Effector memory CD4-positive, alpha-beta T cell (primary cell): ENCODE results near the gene SUMF1.

ENCODE experiments used
- DNase-seq, 3 donors: peaks; one replicate each; pipeline ENCODE4 v3.0.0-alpha.2; 2020
- H3K27ac ChIP-seq: 2 replicates; pipeline ENCODE4 v1.7.0; 2013; ENCODE audit warnings: mild to moderate bottlenecking, low read length, moderate library complexity; ENCODE audit not compliant: insufficient read depth, poor library complexity, severe bottlenecking
- H3K27me3 ChIP-seq: replicated peaks from 2 replicates; pipeline ENCODE4 v1.7.0; 2013; ENCODE audit warnings: mild to moderate bottlenecking, low read length; ENCODE audit not compliant: insufficient read depth, control insufficient read depth, poor library complexity, severe bottlenecking
- H3K36me3 ChIP-seq: 2 replicates; pipeline ENCODE4 v1.7.0; 2013; ENCODE audit warnings: mild to moderate bottlenecking, low read length, moderate library complexity; ENCODE audit not compliant: control insufficient read depth, insufficient read depth
- H3K4me1 ChIP-seq: 2 replicates; pipeline ENCODE4 v1.7.0; 2013; ENCODE audit warnings: low read length, mild to moderate bottlenecking; ENCODE audit not compliant: control insufficient read depth, insufficient read depth, poor library complexity, severe bottlenecking
- H3K4me3 ChIP-seq: 2 replicates; pipeline ENCODE4 v1.7.0; 2013; ENCODE audit warnings: low read length, low read depth, mild to moderate bottlenecking; ENCODE audit not compliant: insufficient read depth, poor library complexity, severe bottlenecking
- H3K9me3 ChIP-seq: 2 replicates; pipeline ENCODE4 v1.7.0; 2013; ENCODE audit warnings: mild to moderate bottlenecking, low read length, moderate library complexity; ENCODE audit not compliant: control insufficient read depth

Gene SUMF1

GRCh38 chr3:4497843-4498324 lies 30.8 kb upstream of the SUMF1 start:
- Histone ChIP-seq H3K27ac (no peak overlapping the region), H3K36me3 (peaks cover 17% of the 10 kb centered on the region), H3K4me1 (peaks cover 13% of the 10 kb centered on the region), H3K27me3 (no peaks in the 10 kb centered on the region), H3K9me3 (no peaks in the 10 kb centered on the region), H3K4me3 (no peak overlapping the region)
- DNase-seq: no peak

- no peak overlapping the region for H3K4me3 ChIP-seq
- H3K4me1 ChIP-seq: peaks cover 13% of the 10 kb centered on the region
- no peaks in the 10 kb centered on the region for H3K27me3 ChIP-seq
- no peak for DNase-seq
- H3K9me3 ChIP-seq: no peaks in the 10 kb centered on the region
- no peak overlapping the region for H3K27ac ChIP-seq
- H3K36me3 ChIP-seq: peaks cover 17% of the 10 kb centered on the region
Measured at GRCh38 chr3:4497005-4497692, 30.1 kb upstream of the SUMF1 start.

- Histone ChIP-seq H3K4me1 (peaks cover 16% of the 10 kb centered on the region), H3K27me3 (no peaks in the 10 kb centered on the region), H3K4me3 (no peak overlapping the region), H3K27ac (no peak overlapping the region), H3K36me3 (peaks cover 14% of the 10 kb centered on the region), H3K9me3 (no peaks in the 10 kb centered on the region)
- no peak for DNase-seq
Measured at GRCh38 chr3:4496087-4496452, 29.0 kb upstream of the SUMF1 start.

- no peaks in the 10 kb centered on the region for H3K9me3 ChIP-seq
- H3K27me3 ChIP-seq: no peaks in the 10 kb centered on the region
- H3K27ac ChIP-seq: no peak overlapping the region
- no peak overlapping the region for H3K4me3 ChIP-seq
- peaks cover 12% of the 10 kb centered on the region for H3K36me3 ChIP-seq
- H3K4me1 ChIP-seq: peaks cover 16% of the 10 kb centered on the region
- no peak for DNase-seq
Measured at GRCh38 chr3:4495294-4496086, 28.4 kb upstream of the SUMF1 start.

- DNase-seq: no peak
- no peak overlapping the region for H3K27ac ChIP-seq
- H3K4me3 ChIP-seq: peak overlapping the region; percentile 92
Measured at GRCh38 chr3:4494895-4495264, 27.8 kb upstream of the SUMF1 start.

GRCh38 chr3:4493941-4494894 lies 27.1 kb upstream of the SUMF1 start:
- peak overlapping the region; percentile 87 for H3K27ac ChIP-seq
- H3K36me3 ChIP-seq: peaks cover 7% of the 10 kb centered on the region

More at GRCh38 chr3:4494895-4495264, 27.8 kb upstream of the SUMF1 start:
- H3K27me3 ChIP-seq: no peaks in the 10 kb centered on the region
- H3K9me3 ChIP-seq: no peaks in the 10 kb centered on the region
- H3K4me1 ChIP-seq: peaks cover 16% of the 10 kb centered on the region
- H3K36me3 ChIP-seq: peaks cover 8% of the 10 kb centered on the region

GRCh38 chr3:4493014-4493940 lies 26.2 kb upstream of the SUMF1 start, which contains the start of gene ITPR1:
Gene ITPR1, plus strand, starts transcription at chr3:4493348. Its CDS starts 23,144 bp downstream, at chr3:4516492.
- H3K27ac ChIP-seq: peak within 1 kb of the TSS; percentile 87
- DNase-seq: peak; percentile 97 to 98 (median 98)
- no peaks in the 10 kb centered on the region for H3K9me3 ChIP-seq
- peaks cover 16% of the 10 kb centered on the region for H3K4me1 ChIP-seq
- H3K36me3 ChIP-seq: peaks cover 2% of the 10 kb centered on the region
- peak within 1 kb of the TSS; percentile 92 for H3K4me3 ChIP-seq
- H3K27me3 ChIP-seq: no peaks in the 10 kb centered on the region

More at GRCh38 chr3:4493941-4494894, 27.1 kb upstream of the SUMF1 start:
- Histone ChIP-seq H3K27me3 (no peaks in the 10 kb centered on the region), H3K4me3 (peak overlapping the region; percentile 92), H3K4me1 (peaks cover 16% of the 10 kb centered on the region), H3K9me3 (no peaks in the 10 kb centered on the region)
- DNase-seq: no peak

GRCh38 chr3:4492208-4493013 lies 25.3 kb upstream of the SUMF1 start:
- Histone ChIP-seq H3K27me3 (no peaks in the 10 kb centered on the region), H3K4me3 (peak overlapping the region; percentile 92)
- DNase-seq: peak; percentile 28 to 53 (median 41)

More at GRCh38 chr3:4492208-4493013, 25.3 kb upstream of the SUMF1 start:
- no peaks in the 10 kb centered on the region for H3K9me3 ChIP-seq
- peaks cover 16% of the 10 kb centered on the region for H3K4me1 ChIP-seq
- no peaks in the 10 kb centered on the region for H3K36me3 ChIP-seq
- H3K27ac ChIP-seq: peak overlapping the region; percentile 30
